Uterus (tissue), 4 donors: ENCODE results near the gene GBX1. TPM values are rescaled to one million over a fixed set of nuclear protein-coding genes. Genes with fewer than 3 reads are reported as not detected.

ENCODE experiments used
- DNase-seq, 2 donors: peaks; one replicate each; pipeline ENCODE4 v3.0.0-alpha.2; 2019 to 2020
- H3K27ac ChIP-seq, 2 donors: fragments of 200-600 bp; sonication (generic); 1 replicate in 1 of 2; 2 replicates in 1 of 2; pipeline ENCODE4 v1.5.1; 2016 to 2018
- H3K27me3 ChIP-seq, 2 donors: fragments of 200-600 bp; sonication (generic); one replicate each; pipeline ENCODE4 v1.5.1; 2018 to 2019; ENCODE audit warnings: control low read depth in 1 of 2
- H3K36me3 ChIP-seq, 2 donors: fragments of 200-600 bp; sonication (generic); one replicate each; pipeline ENCODE4 v1.5.1; 2019; ENCODE audit warnings: control low read depth in 1 of 2
- H3K4me1 ChIP-seq, 2 donors: fragments of 200-600 bp; sonication (generic); one replicate each; pipeline ENCODE4 v1.5.1; 2018 to 2019; ENCODE audit warnings: control low read depth in 1 of 2
- H3K4me3 ChIP-seq, 2 donors: fragments of 200-600 bp; sonication (generic); 1 replicate in 1 of 2; 2 replicates in 1 of 2; pipeline ENCODE4 v1.5.1; 2018 to 2019; ENCODE audit warnings: mild to moderate bottlenecking in 1 of 2
- H3K9me3 ChIP-seq, 2 donors: fragments of 200-600 bp; sonication (generic); one replicate each; pipeline ENCODE4 v1.5.1; 2019; ENCODE audit warnings: control low read depth in 1 of 2
- POLR2A ChIP-seq, 2 donors: fragments of 450-650 bp; IDR thresholded peaks; one replicate each; pipeline ENCODE4 v1.6.1; 2016; ENCODE audit warnings: antibody characterized with exemption in 2 of 2, mild to moderate bottlenecking in 1 of 2, moderate library complexity in 1 of 2
- intact Hi-C: fragments of 100-400 bp; cut with DNase I; formaldehyde crosslinking; loops from one replicate; pipeline ENCODE4 v1.15.1; 2023; ENCODE audit warnings: low total_unique reads
- total RNA-seq, 4 donors: library from RNA; depleted of rRNA in 3 of 4; stranded (reverse); fragments of >200 nt in 3 of 4; gene quantifications; one replicate each; pipeline versions ENCODE4 v1.1.0 to v1.2.4, GENCODE V29; 2014 to 2023
- TF ChIP-seq, protein P1 (sequence below), 4 experiments: fragments of 200-600 bp in 2 of 4; fragments of 450-650 bp in 2 of 4; sonication (generic) in 2 of 4; IDR thresholded peaks; one replicate each; pipeline ENCODE4 v1.5.1; 2016 to 2019; ENCODE audit warnings: antibody characterized with exemption in 4 of 4, mild to moderate bottlenecking in 2 of 4, moderate library complexity in 1 of 4
- donor health status: DM: yes; HTN: yes; CAD: no.

Gene GBX1
- total RNA-seq, 4 donors from 2014 or later, result 0.41 TPM; not detected in 3

DNA sequence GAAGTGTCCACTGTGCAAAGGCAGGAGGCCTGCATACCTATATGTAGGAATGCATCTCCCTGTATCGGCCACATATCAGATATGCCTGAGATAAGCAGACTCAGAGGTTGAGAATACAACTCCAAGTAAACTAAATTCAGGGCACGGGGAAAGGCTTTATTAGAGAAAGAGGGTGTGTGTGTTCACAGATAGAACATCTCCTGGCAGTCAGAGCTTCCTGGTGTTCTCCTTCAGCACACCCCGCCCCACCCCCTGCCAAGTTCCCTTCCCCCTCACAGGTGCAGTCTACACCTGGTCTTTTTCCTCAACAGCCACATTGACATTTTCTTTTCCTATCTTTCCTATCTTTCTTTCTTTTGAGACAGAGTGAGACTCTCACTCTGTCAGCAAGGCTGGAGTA, 17.1 kb downstream of the GBX1 start:
- TF ChIP-seq POLR2A (IDR thresholded peaks at IDR 0.05), result no peak
- TF ChIP-seq, protein P1, sequence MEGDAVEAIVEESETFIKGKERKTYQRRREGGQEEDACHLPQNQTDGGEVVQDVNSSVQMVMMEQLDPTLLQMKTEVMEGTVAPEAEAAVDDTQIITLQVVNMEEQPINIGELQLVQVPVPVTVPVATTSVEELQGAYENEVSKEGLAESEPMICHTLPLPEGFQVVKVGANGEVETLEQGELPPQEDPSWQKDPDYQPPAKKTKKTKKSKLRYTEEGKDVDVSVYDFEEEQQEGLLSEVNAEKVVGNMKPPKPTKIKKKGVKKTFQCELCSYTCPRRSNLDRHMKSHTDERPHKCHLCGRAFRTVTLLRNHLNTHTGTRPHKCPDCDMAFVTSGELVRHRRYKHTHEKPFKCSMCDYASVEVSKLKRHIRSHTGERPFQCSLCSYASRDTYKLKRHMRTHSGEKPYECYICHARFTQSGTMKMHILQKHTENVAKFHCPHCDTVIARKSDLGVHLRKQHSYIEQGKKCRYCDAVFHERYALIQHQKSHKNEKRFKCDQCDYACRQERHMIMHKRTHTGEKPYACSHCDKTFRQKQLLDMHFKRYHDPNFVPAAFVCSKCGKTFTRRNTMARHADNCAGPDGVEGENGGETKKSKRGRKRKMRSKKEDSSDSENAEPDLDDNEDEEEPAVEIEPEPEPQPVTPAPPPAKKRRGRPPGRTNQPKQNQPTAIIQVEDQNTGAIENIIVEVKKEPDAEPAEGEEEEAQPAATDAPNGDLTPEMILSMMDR (IDR thresholded peaks at IDR 0.05), result no peak
- Histone ChIP-seq H3K4me3 (no peak overlapping the region), H3K4me1 (no peaks in the 10 kb centered on the region), H3K27me3 (peaks cover 0 to 12% of the 10 kb centered on the region in 2 donors), H3K36me3 (no peaks in the 10 kb centered on the region), H3K9me3 (no peaks in the 10 kb centered on the region), H3K27ac (no peak overlapping the region)
- intact Hi-C loops, result no loop called here
- no peak for DNase-seq

DNA sequence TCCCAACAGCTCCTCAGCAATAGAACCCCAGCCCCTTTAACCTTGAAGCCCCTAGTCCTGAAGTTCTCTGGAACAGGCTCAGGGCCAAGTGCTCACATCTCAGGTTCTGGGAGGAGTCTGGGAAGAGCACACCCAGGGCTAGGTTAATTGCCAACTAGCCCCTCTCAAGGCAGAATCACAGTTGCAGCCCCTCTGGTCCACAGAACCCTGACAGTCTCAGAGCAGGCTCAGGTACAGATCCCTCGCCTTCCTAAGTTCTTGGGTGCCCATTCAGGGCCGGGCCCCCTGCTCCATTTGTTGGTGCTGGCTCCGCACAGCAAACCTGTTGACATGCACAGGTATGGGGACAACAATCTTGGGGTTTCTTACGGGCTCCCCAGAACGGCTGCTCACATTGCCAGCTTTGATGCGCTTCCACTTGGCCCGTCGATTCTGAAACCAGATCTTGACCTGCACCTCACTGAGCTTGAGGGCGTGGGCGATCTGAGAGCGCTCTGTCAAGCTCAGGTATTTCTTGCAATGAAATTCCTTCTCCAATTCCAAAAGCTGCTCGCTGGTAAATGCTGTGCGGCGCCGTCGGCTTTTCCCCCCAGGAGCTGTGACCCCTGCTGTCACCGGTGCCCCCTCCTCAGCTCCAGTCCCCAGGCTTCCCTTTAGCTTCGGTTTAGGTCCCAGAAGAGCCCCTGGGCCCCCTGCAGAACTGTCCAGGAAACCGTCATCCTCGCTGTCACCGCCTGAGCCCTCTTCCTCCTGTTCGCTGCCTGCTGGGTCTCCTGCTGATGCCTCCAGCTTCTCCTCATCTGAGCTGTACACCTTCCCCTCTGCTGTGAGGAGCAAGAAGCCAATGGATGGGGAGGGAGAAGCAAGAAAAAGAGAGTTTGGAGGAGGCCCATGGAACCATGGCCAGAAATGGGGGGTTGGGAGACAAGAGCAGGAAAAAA, 18.9 kb downstream of the GBX1 start:
- Histone ChIP-seq H3K36me3 (no peaks in the 10 kb centered on the region), H3K4me3 (no peak overlapping the region), H3K27me3 (peaks cover 0 to 8% of the 10 kb centered on the region in 2 donors)

DNA sequence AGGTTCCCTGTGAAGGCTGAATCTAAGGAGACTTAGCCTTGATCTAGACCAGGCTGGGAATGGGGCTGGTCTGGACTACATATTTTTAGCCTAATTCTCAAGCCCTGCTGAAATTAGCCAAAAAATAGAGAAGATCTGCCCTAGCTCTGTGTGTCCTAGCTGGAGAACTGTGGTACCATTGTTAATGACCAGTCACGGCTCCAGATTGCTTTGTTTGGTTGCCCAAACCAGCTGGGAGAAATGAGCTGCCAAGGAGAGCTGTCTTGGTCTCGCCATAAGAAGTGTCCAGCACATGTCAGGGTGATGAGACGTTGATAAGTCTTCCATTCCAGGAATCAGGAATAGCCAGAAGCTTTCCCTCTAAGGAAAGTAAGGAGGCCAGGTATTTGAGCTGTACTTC, 20.7 kb downstream of the GBX1 start:
- H3K27ac ChIP-seq, result no peak overlapping the region
- H3K9me3 ChIP-seq, result no peaks in the 10 kb centered on the region
- no peaks in the 10 kb centered on the region for H3K27me3 ChIP-seq
- TF ChIP-seq, protein P1 (IDR thresholded peaks at IDR 0.05), result no peak
- TF ChIP-seq POLR2A (IDR thresholded peaks at IDR 0.05), result no peak
- intact Hi-C loops, result loop anchor here (10.0 kb wide), 1 partner anchor 48 kb away; no protein-coding TSS in a partner anchor
- no peaks in the 10 kb centered on the region for H3K4me1 ChIP-seq
- H3K36me3 ChIP-seq, result no peaks in the 10 kb centered on the region
- no peak for DNase-seq
- H3K4me3 ChIP-seq, result no peak overlapping the region

More for the DNA sequence above, 18.9 kb downstream of the GBX1 start:
- H3K4me1 ChIP-seq, result no peaks in the 10 kb centered on the region
- no peak for DNase-seq
- H3K9me3 ChIP-seq, result no peaks in the 10 kb centered on the region
- no peak for TF ChIP-seq POLR2A (IDR thresholded peaks at IDR 0.05)
- TF ChIP-seq, protein P1 (IDR thresholded peaks at IDR 0.05), result no peak
- intact Hi-C loops, result loop anchor here (10.0 kb wide), 1 partner anchor 46 kb away; no protein-coding TSS in a partner anchor
- no peak overlapping the region for H3K27ac ChIP-seq

DNA sequence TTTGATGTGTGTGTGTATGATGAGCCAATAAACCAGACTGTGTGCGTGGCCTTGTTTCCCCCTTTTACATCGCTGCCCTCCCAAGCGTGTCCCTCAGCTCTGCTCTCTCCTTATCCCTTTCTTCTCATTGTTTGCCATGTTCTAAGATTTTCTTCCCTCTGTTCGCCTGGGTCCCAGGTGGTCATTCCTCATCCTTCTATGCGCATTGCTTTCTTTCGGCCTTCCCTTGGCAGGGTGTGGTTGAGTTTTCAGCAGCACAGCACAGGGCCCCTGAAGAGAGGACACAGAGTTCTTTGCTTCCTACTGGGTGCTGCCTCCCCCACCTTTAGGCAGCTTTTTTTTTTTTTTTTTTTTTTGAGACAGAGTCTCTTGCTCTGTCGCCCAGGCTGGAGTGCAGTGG, 23.1 kb downstream of the GBX1 start:
- Histone ChIP-seq H3K4me3 (no peak overlapping the region), H3K4me1 (no peaks in the 10 kb centered on the region), H3K27ac (no peak overlapping the region), H3K9me3 (no peaks in the 10 kb centered on the region), H3K27me3 (no peaks in the 10 kb centered on the region), H3K36me3 (no peaks in the 10 kb centered on the region)
- DNase-seq, result no peak
- intact Hi-C loops, result loop anchor here (10.0 kb wide), 1 partner anchor 50 kb away; no protein-coding TSS in a partner anchor
- TF ChIP-seq, protein P1 (IDR thresholded peaks at IDR 0.05), result no peak
- no peak for TF ChIP-seq POLR2A (IDR thresholded peaks at IDR 0.05)
